Measurements from ENCODE around the gene MPP3.

Gene MPP3

GRCh38 chr17:43831633-43832032 is 1.3 kb downstream of the MPP3 start:
- no peak for DNase-seq

- DNase-seq, result peak; percentile 12 to 28
Observed at GRCh38 chr17:43830510-43831140, 2.3 kb downstream of the MPP3 start.

- no peak for DNase-seq
Observed at GRCh38 chr17:43829738-43830137, 3.2 kb downstream of the MPP3 start.

GRCh38 chr17:43827596-43827995 is 5.3 kb downstream of the MPP3 start:
- DNase-seq, result no peak

- no peak for DNase-seq
Observed at GRCh38 chr17:43826206-43826605, 6.7 kb downstream of the MPP3 start.

- DNase-seq, result no peak
Observed at GRCh38 chr17:43825567-43825966, 7.4 kb downstream of the MPP3 start.

- DNase-seq, result no peak
Observed at GRCh38 chr17:43823350-43824084, 9.4 kb downstream of the MPP3 start.

- no peak for DNase-seq
Observed at GRCh38 chr17:43822570-43823190, 10.3 kb downstream of the MPP3 start.

GRCh38 chr17:43820759-43821158 is 12.2 kb downstream of the MPP3 start:
- no peak for DNase-seq

GRCh38 chr17:43818966-43819365 is 14.0 kb downstream of the MPP3 start:
- DNase-seq, result no peak

- no peak for DNase-seq
Observed at GRCh38 chr17:43817826-43818225, 15.1 kb downstream of the MPP3 start.

- DNase-seq, result no peak
Observed at GRCh38 chr17:43816336-43817320, 16.3 kb downstream of the MPP3 start.

- no peak for DNase-seq
Observed at GRCh38 chr17:43814714-43815113, 18.2 kb downstream of the MPP3 start.

GRCh38 chr17:43814026-43814425 is 18.9 kb downstream of the MPP3 start:
- DNase-seq, result no peak

GRCh38 chr17:43813386-43813785 is 19.6 kb downstream of the MPP3 start:
- no peak for DNase-seq

- no peak for DNase-seq
Observed at GRCh38 chr17:43812396-43813265, 20.3 kb downstream of the MPP3 start.

GRCh38 chr17:43810823-43811222 is 22.1 kb downstream of the MPP3 start:
- no peak for DNase-seq

GRCh38 chr17:43810226-43810715 is 22.7 kb downstream of the MPP3 start:
- no peak for DNase-seq

GRCh38 chr17:43809121-43809520 is 23.8 kb downstream of the MPP3 start:
- DNase-seq, result no peak

GRCh38 chr17:43808076-43808475 is 24.9 kb downstream of the MPP3 start:
- DNase-seq, result no peak

GRCh38 chr17:43805117-43805516 is 27.8 kb downstream of the MPP3 start:
- no peak for DNase-seq

- no peak for DNase-seq
Observed at GRCh38 chr17:43803758-43804157, 29.2 kb downstream of the MPP3 start.
